Measurements from ENCODE around the gene WDR82.

DNA sequence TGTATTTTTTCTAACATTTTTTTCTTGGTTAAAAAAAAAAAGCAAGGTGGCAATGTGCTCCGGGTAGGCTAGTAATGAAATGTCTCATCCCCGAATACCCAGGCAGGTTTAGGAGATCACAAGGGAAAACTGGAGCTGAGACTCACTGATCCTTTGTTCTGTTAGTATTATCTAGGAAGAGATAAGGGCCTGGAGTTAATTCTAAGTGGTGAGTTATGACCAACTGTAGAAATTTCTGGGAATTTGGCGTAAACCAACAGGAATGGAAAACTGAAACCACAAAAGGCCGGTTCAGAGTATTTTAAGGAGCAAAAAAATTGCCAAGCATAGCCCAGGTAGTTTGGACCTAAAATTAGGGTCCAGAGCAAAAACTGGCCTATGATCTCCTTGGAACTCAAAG is 20.5 kb downstream of the WDR82 start:
- TF ChIP-seq, protein P1, sequence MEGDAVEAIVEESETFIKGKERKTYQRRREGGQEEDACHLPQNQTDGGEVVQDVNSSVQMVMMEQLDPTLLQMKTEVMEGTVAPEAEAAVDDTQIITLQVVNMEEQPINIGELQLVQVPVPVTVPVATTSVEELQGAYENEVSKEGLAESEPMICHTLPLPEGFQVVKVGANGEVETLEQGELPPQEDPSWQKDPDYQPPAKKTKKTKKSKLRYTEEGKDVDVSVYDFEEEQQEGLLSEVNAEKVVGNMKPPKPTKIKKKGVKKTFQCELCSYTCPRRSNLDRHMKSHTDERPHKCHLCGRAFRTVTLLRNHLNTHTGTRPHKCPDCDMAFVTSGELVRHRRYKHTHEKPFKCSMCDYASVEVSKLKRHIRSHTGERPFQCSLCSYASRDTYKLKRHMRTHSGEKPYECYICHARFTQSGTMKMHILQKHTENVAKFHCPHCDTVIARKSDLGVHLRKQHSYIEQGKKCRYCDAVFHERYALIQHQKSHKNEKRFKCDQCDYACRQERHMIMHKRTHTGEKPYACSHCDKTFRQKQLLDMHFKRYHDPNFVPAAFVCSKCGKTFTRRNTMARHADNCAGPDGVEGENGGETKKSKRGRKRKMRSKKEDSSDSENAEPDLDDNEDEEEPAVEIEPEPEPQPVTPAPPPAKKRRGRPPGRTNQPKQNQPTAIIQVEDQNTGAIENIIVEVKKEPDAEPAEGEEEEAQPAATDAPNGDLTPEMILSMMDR (IDR thresholded peaks at IDR 0.05) = no peak
- no peak for TF ChIP-seq POLR2A (IDR thresholded peaks at IDR 0.05)

Data from upper lobe of left lung (tissue), 4 donors.